NCI-H2171 treated with DMSO at 0.1 percent for 48 hours (cell line): ENCODE data around the gene STXBP6.

Source experiments
- DNase-seq: peaks from one replicate; lab custom pipeline; 2025; lab: John Stamatoyannopoulos, UW

STXBP6 gene

GRCh38 chr14:25049568-25050268 is at the start of gene STXBP6:
Gene STXBP6 (minus strand): TSS chr14:25050147. CDS start chr14:24974818, 75,329 bp downstream.
- DNase-seq = no peak

GRCh38 chr14:25097120-25097519 is 47.2 kb upstream of the STXBP6 start:
- no peak for DNase-seq

- DNase-seq = no peak
These were observed 45.9 kb upstream of the STXBP6 start for GRCh38 chr14:25095736-25096437.

- no peak for DNase-seq
These were observed 44.4 kb upstream of the STXBP6 start for GRCh38 chr14:25094171-25094907.

GRCh38 chr14:25092258-25092740 is 42.4 kb upstream of the STXBP6 start:
- DNase-seq = no peak

GRCh38 chr14:25090716-25091454 is 40.9 kb upstream of the STXBP6 start:
- no peak for DNase-seq

- no peak for DNase-seq
These were observed 40.3 kb upstream of the STXBP6 start for GRCh38 chr14:25090256-25090655.

- DNase-seq = no peak
These were observed 39.5 kb upstream of the STXBP6 start for GRCh38 chr14:25089496-25089895.

- no peak for DNase-seq
These were observed 37.0 kb upstream of the STXBP6 start for GRCh38 chr14:25086821-25087396.

- no peak for DNase-seq
These were observed 36.1 kb upstream of the STXBP6 start for GRCh38 chr14:25086081-25086480.

GRCh38 chr14:25080682-25081081 is 30.7 kb upstream of the STXBP6 start:
- no peak for DNase-seq

GRCh38 chr14:25079311-25079710 is 29.4 kb upstream of the STXBP6 start:
- no peak for DNase-seq

GRCh38 chr14:25074099-25074685 is 24.2 kb upstream of the STXBP6 start:
- no peak for DNase-seq

GRCh38 chr14:25069879-25070278 is 19.9 kb upstream of the STXBP6 start:
- DNase-seq = no peak

- DNase-seq = no peak
These were observed 17.7 kb upstream of the STXBP6 start for GRCh38 chr14:25067600-25067999.

GRCh38 chr14:25062022-25062321 is 12.0 kb upstream of the STXBP6 start:
- DNase-seq = no peak

GRCh38 chr14:25056688-25057078 is 6.7 kb upstream of the STXBP6 start:
- no peak for DNase-seq

GRCh38 chr14:25055992-25056687 is 6.2 kb upstream of the STXBP6 start:
- DNase-seq = no peak

GRCh38 chr14:25055005-25055404 is 5.1 kb upstream of the STXBP6 start:
- DNase-seq = no peak

GRCh38 chr14:25053585-25053984 is 3.6 kb upstream of the STXBP6 start:
- no peak for DNase-seq

- no peak for DNase-seq
These were observed 3.0 kb upstream of the STXBP6 start for GRCh38 chr14:25052921-25053320.
